AG09319 (cell line): ENCODE data around the gene PLEKHG5.

Experiments
- DNase-seq: peaks from one replicate; pipeline ENCODE4 v3.0.0-alpha.2; 2010; ENCODE audit warnings: low read depth; ENCODE audit errors: extremely low read depth
- TF ChIP-seq, protein P1 (sequence below): IDR thresholded peaks from 2 replicates; pipeline ENCODE4 v1.5.1; 2011; ENCODE audit warnings: low read depth, mild to moderate bottlenecking, inconsistent platforms, low read length, moderate library complexity

PLEKHG5 gene

DNA sequence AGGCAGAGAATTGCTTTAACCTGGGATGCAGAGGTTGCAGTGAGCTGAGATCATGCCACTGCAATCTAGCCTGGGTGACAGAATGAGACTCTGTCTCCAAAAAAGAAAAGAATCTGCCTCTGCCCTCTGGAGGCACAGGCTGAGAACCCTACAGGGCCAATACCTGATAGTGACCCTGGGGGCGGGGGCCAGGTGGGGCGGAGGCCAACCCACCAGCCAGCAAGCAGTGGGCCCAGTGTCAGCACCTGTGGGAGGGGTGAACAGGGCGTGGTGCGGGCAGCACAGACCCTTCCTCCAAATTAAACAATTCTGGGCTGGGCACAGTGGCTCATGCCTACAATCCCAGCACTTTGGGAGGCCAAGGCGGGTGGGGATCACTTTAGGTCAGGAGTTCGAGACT lies 19.0 kb upstream of the PLEKHG5 start:
- DNase-seq: no peak
- TF ChIP-seq, protein P1, sequence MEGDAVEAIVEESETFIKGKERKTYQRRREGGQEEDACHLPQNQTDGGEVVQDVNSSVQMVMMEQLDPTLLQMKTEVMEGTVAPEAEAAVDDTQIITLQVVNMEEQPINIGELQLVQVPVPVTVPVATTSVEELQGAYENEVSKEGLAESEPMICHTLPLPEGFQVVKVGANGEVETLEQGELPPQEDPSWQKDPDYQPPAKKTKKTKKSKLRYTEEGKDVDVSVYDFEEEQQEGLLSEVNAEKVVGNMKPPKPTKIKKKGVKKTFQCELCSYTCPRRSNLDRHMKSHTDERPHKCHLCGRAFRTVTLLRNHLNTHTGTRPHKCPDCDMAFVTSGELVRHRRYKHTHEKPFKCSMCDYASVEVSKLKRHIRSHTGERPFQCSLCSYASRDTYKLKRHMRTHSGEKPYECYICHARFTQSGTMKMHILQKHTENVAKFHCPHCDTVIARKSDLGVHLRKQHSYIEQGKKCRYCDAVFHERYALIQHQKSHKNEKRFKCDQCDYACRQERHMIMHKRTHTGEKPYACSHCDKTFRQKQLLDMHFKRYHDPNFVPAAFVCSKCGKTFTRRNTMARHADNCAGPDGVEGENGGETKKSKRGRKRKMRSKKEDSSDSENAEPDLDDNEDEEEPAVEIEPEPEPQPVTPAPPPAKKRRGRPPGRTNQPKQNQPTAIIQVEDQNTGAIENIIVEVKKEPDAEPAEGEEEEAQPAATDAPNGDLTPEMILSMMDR: no peak

DNA sequence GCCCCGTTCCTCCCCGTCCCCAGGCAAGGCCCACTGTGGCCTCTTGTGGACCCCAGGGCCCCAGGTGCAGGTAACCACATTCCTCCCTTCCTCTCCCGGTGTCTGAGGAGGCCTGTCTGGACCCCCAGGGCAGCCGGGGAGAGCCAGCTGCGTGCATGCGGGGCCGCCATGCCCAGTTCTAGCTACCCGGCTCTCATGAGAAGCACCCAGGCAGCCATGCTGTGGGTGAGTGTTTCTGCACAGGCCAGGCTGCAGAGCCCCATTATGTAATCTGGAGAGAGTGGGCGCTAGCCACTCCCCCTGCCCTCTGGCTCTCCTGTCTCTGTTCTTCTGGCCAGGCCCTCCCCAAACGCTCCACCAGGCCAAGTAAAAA lies 18.4 kb upstream of the PLEKHG5 start:
- DNase-seq: no peak
- TF ChIP-seq, protein P1: no peak

DNA sequence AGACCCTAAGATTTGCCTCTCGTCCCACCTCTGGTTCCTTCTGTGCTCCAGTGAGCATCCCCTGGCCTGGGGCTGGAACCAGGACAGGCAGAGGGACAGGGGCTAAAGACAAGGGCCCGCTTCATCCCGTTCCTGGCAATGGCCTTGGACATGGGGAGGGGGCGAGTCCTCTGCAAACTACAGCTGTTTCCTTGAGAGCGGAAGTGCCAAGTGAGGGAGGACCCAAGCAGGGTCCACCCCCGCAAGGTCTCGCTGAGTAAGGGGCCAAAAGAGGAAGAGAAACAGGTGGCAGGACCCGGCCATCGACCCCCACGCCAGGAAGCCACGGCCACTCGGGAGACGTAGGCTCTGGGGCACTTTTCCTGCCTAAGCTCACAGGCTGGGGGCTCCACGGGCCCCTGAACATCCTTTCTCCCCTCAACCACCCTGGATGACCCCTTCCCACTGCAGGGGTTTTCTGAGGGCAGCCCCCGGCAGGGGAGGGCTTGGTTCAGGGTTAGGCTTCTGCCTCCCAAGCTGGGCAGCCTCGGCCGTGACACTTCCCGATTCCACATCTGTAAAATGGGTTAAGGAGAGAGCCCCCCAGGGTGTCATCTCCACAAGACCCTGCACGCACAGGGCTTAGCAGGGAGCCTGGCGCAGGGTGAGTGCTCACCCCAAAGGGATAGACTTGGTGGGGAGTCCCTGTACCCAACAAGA lies 17.9 kb upstream of the PLEKHG5 start:
- TF ChIP-seq, protein P1: no peak
- DNase-seq: no peak

DNA sequence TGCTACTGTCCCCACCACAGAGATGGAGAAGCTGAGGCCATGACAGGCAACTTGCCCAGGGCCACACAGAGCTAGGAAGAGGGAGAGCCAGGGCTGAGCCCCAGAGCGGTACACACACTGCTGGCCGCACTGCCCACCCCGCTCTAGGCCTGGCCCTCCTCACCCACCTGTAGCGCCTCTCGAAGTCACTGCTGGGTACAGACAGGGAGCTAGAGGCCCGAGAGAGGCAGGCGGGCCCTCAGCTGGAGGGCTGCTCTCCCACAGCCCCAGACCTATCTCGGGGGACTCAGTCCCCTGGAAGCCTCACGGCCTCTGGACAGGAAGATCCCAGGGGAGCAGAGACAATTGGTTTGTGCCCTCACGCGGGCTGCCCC lies 17.3 kb upstream of the PLEKHG5 start:
- DNase-seq: no peak
- TF ChIP-seq, protein P1: no peak

DNA sequence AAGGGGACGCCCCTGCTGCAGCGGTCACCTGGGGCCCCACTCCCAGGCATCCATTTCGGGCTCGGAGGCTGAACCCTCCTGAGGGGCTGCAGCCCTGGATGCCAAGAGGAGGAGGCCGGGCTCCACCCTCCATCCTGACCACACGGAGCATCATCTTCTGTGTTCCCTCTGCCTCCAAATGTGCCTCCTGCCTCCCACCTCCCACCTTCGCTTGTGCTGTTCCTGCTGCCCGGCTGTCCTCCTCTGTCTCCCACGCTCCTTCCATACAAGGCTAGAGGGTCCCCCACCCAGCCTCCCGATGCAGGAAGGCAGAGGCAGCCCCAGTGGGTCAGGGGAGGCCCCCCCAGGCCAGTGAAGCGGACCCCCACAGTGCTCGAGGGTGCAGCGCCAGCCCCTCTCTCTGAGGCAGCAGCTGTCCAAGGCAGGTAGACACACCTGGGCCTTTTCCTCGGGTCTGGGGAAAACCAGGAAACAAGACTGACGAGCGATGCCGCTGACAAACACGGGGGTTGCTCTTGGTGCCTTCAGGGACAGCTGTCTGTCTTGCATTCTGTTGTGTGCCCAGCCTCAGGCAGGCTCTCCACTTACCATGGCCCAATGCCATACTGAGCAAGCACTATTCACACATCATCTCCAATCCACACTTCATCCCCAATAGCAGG lies 16.8 kb upstream of the PLEKHG5 start:
- DNase-seq: no peak
- TF ChIP-seq, protein P1: no peak

DNA sequence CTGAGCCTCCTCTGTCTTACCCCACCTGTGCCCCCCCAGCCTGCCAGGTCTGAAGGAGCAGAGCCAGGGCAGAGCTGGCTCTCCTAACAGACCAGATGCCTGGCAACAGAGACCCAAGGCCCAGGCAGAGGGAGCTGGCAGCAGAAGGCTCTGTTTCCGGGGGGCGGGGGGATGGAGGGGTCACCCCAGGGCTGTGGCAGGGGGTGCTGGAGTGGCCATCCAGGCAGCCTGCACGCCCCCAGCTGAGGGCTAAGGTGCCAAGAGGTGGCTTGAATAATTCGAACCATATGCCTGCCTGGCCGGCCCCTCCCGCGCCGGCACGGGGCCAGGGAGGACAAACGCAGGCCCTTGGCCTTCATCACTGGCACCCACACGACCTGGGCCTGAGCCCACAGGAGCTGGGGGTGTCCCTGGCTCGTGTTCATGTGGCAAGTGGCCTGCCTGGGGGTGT lies 16.0 kb upstream of the PLEKHG5 start:
- no peak for DNase-seq
- TF ChIP-seq, protein P1: no peak

DNA sequence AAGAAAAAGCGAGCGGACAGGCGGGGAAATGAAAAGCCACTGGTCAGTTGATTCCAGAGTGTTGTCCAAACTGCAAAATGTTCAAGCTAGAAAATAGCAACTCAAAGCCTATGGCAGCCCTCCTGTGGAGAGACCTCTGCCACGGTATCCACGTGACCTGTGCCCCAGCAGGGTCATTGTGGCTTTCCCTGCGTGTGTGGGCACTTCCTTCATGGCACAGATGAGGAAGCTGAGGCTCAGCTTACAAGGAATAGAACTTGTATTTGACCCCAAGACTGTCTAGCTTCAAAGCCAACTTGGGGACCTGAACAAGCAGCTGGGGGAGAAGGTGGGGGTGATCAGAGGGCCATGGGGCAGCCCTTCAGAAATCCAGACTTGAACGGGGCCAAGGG lies 15.6 kb upstream of the PLEKHG5 start:
- no peak for DNase-seq
- TF ChIP-seq, protein P1: no peak
